Measurements from ENCODE around the gene USP6NL. TPM values are rescaled to one million over a fixed set of nuclear protein-coding genes. Genes with fewer than 3 reads are reported as not detected.
A peak's percentile ranks its signal among the peaks of the same experiment; 100 is the strongest.

Gene USP6NL
- total RNA-seq, 1 experiment from 2014 or later, result 21.4 TPM

- H3K9me3 Mint-ChIP-seq, result no peaks in the 10 kb centered on the region
- TF ChIP-seq ATF2 (CRISPR knock-in tag; IDR thresholded peaks at IDR 0.05; ENCODE audit: borderline replicate concordance, low read depth) (no peak), HMGA2 (CRISPR knock-in tag; IDR thresholded peaks at IDR 0.05) (no peak)
- ATAC-seq, result no peak
- DNase-seq (ENCODE audit: low spot score), result no peak
- POLR2A ChIA-PET, result no interaction called here
- no peaks in the 10 kb centered on the region for H3K27me3 Mint-ChIP-seq (ENCODE audit: low read depth)
- CTCF ChIA-PET, result interaction anchor here (1.3 to 1.4 kb wide), 2 partner anchors 17 to 54 kb away, joined by 4 to 5 read pairs; no protein-coding TSS in a partner anchor
- H3K36me3 Mint-ChIP-seq, result peaks cover 15% of the 10 kb centered on the region
- H3K4me3 Mint-ChIP-seq, result no peak overlapping the region
- peaks cover 30% of the 10 kb centered on the region for H3K4me1 Mint-ChIP-seq
- H3K27ac Mint-ChIP-seq, result peak overlapping the region; percentile 86; the same call in 1 of the 2 replicates
These were observed 132.6 kb downstream of the USP6NL start for GRCh38 chr10:11478807-11479206.

GRCh38 chr10:11475831-11476434 lies 135.5 kb downstream of the USP6NL start:
- no peak for TF ChIP-seq ATF2 (CRISPR knock-in tag; IDR thresholded peaks at IDR 0.05; ENCODE audit: borderline replicate concordance, low read depth)
- no peak for TF ChIP-seq ZNF317 (CRISPR knock-in tag; IDR thresholded peaks at IDR 0.05; ENCODE audit: borderline replicate concordance, low read depth)
- no peak for TF ChIP-seq ZNF232 (CRISPR knock-in tag; IDR thresholded peaks at IDR 0.05)
- no peak for TF ChIP-seq MYBL2 (CRISPR knock-in tag; IDR thresholded peaks at IDR 0.05)
- H3K9me3 Mint-ChIP-seq, result no peaks in the 10 kb centered on the region
- ATAC-seq (no peak), DNase-seq (ENCODE audit: low spot score) (no peak)
- no peaks in the 10 kb centered on the region for H3K27me3 Mint-ChIP-seq (ENCODE audit: low read depth)
- H3K4me3 Mint-ChIP-seq, result no peak overlapping the region
- H3K36me3 Mint-ChIP-seq, result peaks cover 7% of the 10 kb centered on the region
- H3K4me1 Mint-ChIP-seq, result peaks cover 35% of the 10 kb centered on the region
- ChIA-PET POLR2A (no interaction called here), CTCF (interaction anchor here (1.0 to 1.5 kb wide), 2 partner anchors 19 to 51 kb away, joined by 3 to 4 read pairs; no protein-coding TSS in a partner anchor)
- H3K27ac Mint-ChIP-seq, result peak overlapping the region; percentile 89

GRCh38 chr10:11473128-11473760 lies 138.2 kb downstream of the USP6NL start:
- Mint-ChIP-seq H3K4me3 (no peak overlapping the region), H3K4me1 (peaks cover 53% of the 10 kb centered on the region), H3K36me3 (peaks cover 6% of the 10 kb centered on the region), H3K9me3 (no peaks in the 10 kb centered on the region), H3K27me3 (ENCODE audit: low read depth) (no peaks in the 10 kb centered on the region), H3K27ac (peak overlapping the region; percentile 91)
- POLR2A ChIA-PET, result no interaction called here
- DNase-seq (ENCODE audit: low spot score) (peak; percentile 42), ATAC-seq (peak; percentile 80)
- CTCF ChIA-PET, result interaction anchor here (1.0 to 1.6 kb wide), 4 partner anchors 38 to 145 kb away, joined by 3 to 9 read pairs (median 6); no protein-coding TSS in a partner anchor
- TF ChIP-seq ZNF396 (CRISPR knock-in tag; IDR thresholded peaks at IDR 0.05; ENCODE audit: borderline replicate concordance) (no peak), SMAD3 (CRISPR knock-in tag; IDR thresholded peaks at IDR 0.05; ENCODE audit: borderline replicate concordance) (no peak), ZNF423 (CRISPR knock-in tag; IDR thresholded peaks at IDR 0.05) (no peak), NFATC4 (CRISPR knock-in tag; IDR thresholded peaks at IDR 0.05) (no peak), HMGXB4 (CRISPR knock-in tag; IDR thresholded peaks at IDR 0.05) (no peak), ARID4B (CRISPR knock-in tag; IDR thresholded peaks at IDR 0.05; ENCODE audit: borderline replicate concordance) (no peak), CREB1 (CRISPR knock-in tag; IDR thresholded peaks at IDR 0.05) (no peak), ESRRA (CRISPR knock-in tag; IDR thresholded peaks at IDR 0.05; ENCODE audit: borderline replicate concordance) (no peak), AFF4 (CRISPR knock-in tag; IDR thresholded peaks at IDR 0.05; ENCODE audit: borderline replicate concordance) (no peak), ZNF138 (CRISPR knock-in tag; conservative IDR thresholded peaks at IDR 0.05) (no peak), IRF2 (CRISPR knock-in tag; IDR thresholded peaks at IDR 0.05; ENCODE audit: borderline replicate concordance, low read depth) (no peak), KAT7 (CRISPR knock-in tag; IDR thresholded peaks at IDR 0.05; ENCODE audit: borderline replicate concordance) (no peak)
